GM21723 (cell line): Measurements from ENCODE around the gene TMEM115.
"Not testable (repeated sequence)": the region's sequence is repeated elsewhere in the genome, so short reads cannot be mapped to it uniquely, and the experiment has no call there.

ENCODE experiments used
- ATAC-seq: cut with Tn5 transposase; IDR thresholded peaks from one replicate; pipeline ENCODE4 v1.9.1; 2021; ENCODE audit warnings: mild to moderate bottlenecking, moderate library complexity; ENCODE audit not compliant: unreplicated experiment

The TMEM115 gene

DNA sequence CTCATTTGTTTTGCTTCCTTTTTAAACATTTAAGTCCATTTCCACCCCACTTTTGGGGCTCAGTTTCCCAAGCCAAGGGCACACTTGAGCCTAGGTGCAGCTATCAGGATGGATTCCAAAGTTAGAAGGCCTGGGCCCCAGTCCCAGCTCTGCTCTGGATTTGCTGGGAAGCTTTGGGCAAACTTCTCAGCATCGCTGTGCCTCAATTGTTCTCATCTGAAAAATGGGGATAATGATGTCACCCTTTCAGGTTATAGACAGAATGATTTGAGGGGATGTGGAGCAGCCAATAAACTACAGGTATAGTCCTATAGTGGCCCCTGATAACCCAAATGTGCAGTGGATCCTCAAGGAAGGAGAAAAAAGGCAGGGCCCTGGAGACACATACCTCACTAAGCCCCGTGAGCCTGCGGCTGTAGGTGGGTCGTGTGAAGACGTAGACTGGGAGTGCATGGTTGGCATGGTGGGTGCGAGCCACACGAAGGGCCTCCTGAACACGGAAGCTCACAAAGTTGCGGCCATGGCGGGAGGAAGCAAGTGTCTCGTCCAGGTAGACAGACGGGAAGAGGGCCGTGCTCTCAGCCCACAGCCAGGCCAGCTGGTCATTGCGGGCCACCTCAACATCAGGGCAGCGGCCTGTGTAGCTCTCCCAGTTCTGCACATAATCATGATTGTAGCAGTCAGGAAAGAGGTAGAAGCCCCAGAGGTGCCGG, 40.0 kb downstream of the TMEM115 start:
- ATAC-seq, result no peak

DNA sequence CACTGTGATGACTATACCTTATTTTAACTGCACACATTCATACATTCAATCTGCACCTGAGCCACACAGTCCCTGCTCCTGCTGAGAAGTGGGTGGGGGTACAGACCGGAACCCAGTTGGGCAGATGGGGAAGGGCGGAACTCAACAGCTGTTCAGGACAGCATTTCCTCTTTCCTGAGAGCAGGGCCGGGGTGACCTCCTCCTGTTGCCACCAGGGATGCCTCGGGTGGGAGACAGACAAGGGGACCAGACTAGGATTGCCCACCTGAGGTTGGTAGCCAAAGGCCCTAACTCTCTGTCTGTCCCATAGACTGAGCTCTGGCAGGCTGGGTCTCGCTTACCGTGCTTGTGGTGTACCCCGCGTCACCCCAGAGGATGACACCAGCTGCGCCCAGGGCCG, 40.7 kb downstream of the TMEM115 start:
- no peak for ATAC-seq

DNA sequence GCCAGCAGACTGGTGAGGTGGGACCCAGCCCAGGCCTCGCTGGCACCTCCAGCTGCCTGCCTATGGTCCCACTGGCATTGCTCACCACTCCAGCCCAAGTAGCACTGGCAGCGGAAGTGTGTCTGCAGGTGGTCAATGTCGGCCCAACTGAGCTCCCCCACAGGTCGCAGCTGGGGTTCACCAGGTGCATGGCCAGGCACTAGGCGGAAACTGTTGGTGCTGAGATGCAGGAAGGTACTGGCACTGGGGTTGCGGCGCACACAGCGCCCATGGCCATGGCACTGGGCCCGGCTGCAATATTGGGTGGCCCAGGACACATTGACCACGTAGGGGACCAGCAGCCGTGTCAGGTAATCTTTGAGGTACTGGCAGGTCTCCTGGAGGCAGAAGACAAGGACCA, 41.2 kb downstream of the TMEM115 start:
- ATAC-seq, result no peak

DNA sequence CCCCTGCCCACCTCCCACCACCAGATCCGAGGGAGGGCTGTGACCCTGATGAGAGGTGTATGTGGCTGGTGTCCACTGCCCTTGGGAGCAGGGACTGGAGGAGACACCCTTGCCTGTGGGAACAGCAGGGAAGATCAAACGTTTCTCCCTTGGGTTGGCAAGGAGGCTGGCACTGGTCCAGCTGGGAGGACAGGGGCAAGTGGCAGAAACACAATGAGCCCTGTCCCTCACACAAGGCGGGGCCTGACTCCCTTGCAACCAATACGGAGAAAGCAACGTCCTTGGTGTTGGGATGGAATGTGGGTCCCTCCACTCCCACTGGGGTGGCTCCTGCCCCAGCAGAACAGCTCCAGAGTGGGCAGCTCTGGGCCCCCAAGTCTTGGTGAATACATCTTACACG, 42.0 kb downstream of the TMEM115 start:
- no peak for ATAC-seq

DNA sequence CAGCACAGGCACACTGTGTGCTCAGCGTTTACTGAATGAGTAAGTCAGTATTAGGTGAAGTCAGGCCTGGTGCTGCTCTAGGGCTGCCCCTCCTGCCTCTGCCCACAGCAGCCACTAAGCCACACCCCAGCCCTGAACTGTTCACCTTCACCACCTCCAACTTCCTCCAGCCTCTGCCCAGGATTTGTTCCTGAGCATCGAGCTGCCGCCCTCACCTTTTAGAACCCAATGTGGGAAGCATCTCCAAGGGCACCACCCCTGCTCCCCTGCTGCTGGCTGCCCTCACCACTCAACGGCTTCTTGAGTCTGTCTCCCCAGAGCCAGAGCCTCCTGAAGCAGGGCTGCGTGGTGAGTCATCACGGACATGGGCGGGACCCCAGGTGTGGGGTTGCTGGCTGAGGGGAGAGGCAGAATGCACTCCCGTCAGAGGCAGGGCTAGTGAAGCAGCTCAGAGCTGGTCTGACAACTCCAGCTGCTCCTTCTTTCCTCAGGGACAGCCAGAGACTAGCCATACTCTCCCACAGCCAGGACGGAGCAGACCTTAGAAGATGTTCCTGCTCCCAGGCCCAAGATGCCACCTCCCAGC, 42.6 kb downstream of the TMEM115 start:
- ATAC-seq, result no peak

DNA sequence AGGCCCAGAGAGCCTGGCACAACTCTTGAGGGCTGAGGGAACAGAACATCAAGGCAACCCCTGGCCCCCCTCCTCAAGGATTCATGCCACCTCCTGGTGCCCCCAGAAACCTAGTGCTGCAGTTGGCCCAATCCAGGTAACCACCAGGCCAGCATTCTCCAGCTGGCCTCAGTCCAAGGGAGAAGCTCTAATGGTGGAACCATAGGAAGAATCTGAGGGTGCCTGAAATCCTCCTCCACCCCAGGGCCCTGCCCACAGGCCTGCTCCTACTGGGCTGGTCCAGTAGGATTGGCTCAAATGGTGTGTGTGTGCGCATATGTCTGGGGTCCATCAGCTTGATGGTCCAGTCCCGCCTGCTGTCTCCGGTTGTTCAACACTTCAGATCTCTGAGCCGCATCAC, 44.5 kb downstream of the TMEM115 start:
- no peak for ATAC-seq

DNA sequence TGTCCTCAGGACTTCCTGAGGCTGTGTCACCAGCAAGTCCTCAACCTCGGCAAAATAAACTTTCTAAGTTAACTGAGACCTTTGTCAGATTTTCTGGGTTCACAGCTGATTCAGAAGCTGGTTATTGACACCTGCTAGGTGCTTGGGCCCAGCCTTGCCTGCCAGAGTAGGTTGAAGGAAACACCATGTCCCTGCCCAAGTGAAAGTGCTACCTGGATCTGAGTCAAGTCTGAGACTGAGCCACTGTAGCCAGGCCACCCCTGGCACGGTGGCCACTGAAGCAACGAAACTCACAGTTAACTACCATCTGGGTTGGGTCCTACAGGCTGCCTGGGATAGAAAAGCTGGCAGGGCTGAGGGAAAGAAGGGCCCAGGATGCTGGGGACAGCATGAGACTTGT, 45.0 kb downstream of the TMEM115 start:
- no peak for ATAC-seq

DNA sequence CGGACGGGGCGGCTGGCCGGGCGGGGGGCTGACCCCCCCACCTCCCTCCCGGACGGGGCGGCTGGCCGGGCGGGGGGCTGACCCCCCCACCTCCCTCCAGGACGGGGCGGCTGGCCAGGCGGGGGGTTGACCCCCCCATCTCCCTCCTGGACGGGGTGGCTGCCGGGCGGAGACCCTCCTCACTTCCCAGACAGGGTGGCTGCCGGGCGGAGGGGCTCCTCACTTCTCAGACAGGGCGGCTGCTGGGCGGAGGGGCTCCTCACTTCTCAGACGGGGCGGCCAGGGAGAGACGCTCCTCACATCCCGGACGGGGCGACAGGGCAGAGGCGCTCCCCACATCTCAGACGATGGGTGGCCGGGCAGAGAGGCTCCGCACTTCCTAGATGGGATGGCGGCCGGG, 47.3 kb downstream of the TMEM115 start:
- not testable (repeated sequence) for ATAC-seq
